Vagina (tissue), 2 donors: ENCODE measurements around the gene GRIK4.

Experiments used
- POLR2A ChIP-seq, 2 donors: fragments of 450-650 bp; IDR thresholded peaks; one replicate each; pipeline ENCODE4 v1.6.1; 2017; ENCODE audit warnings: antibody characterized with exemption in 2 of 2, mild to moderate bottlenecking in 2 of 2, moderate library complexity in 2 of 2
- POLR2AphosphoS5 ChIP-seq, 2 donors: sonication (generic); formaldehyde crosslinking; IDR thresholded peaks; one replicate each; pipeline ENCODE4 v1.9.0; 2017; ENCODE audit warnings: antibody characterized with exemption in 2 of 2, mild to moderate bottlenecking in 2 of 2, low read depth in 1 of 2; ENCODE audit not compliant: insufficient read depth in 1 of 2
- TF ChIP-seq, protein P1 (sequence below), 3 experiments: fragments of 450-650 bp in 2 of 3; fragments of 200-600 bp in 1 of 3; sonication (generic) in 1 of 3; IDR thresholded peaks; one replicate each; pipeline ENCODE4 v1.5.1; 2017 to 2019; ENCODE audit warnings: antibody characterized with exemption in 3 of 3, mild to moderate bottlenecking in 2 of 3, moderate library complexity in 2 of 3

- no peak for TF ChIP-seq POLR2AphosphoS5 (IDR thresholded peaks at IDR 0.05; ENCODE audit: insufficient read depth in 1 of 2, low read depth in 1 of 2)
- no peak for TF ChIP-seq POLR2A (IDR thresholded peaks at IDR 0.05)
- TF ChIP-seq, protein P1, sequence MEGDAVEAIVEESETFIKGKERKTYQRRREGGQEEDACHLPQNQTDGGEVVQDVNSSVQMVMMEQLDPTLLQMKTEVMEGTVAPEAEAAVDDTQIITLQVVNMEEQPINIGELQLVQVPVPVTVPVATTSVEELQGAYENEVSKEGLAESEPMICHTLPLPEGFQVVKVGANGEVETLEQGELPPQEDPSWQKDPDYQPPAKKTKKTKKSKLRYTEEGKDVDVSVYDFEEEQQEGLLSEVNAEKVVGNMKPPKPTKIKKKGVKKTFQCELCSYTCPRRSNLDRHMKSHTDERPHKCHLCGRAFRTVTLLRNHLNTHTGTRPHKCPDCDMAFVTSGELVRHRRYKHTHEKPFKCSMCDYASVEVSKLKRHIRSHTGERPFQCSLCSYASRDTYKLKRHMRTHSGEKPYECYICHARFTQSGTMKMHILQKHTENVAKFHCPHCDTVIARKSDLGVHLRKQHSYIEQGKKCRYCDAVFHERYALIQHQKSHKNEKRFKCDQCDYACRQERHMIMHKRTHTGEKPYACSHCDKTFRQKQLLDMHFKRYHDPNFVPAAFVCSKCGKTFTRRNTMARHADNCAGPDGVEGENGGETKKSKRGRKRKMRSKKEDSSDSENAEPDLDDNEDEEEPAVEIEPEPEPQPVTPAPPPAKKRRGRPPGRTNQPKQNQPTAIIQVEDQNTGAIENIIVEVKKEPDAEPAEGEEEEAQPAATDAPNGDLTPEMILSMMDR (IDR thresholded peaks at IDR 0.05) = no peak
These were observed 305.6 kb downstream of the GRIK4 start for GRCh38 chr11:120817158-120817557.
